ENCODE measurements around the gene UTS2B. TPM values are rescaled to one million over a fixed set of nuclear protein-coding genes. Genes with fewer than 3 reads are reported as not detected.

The UTS2B gene
- 0.77 TPM for polyA plus RNA-seq (2013, experiment 1 of 2)
- 0.86 TPM for polyA plus RNA-seq (2013, experiment 2 of 2)

- H3K27ac ChIP-seq (ENCODE audit: low read depth, low read length, severe bottlenecking): peak within 1 kb of the TSS; percentile 92
- no peaks in the 10 kb centered on the region for H3K9me3 ChIP-seq (ENCODE audit: control insufficient read depth, low read length)
- H3K36me3 ChIP-seq (ENCODE audit: control insufficient read depth, insufficient read depth, low read length): no peaks in the 10 kb centered on the region
- H3K4me3 ChIP-seq (ENCODE audit: extremely low read depth, insufficient read depth, low read length, poor library complexity, severe bottlenecking): peak within 1 kb of the TSS; percentile 80
- WGBS, 2 experiments (ENCODE audit: insufficient coverage in 2 of 2): 0% methylated on average over 4 to 7 of the region's 37 CpGs
- H3K4me1 ChIP-seq (ENCODE audit: control insufficient read depth, insufficient read depth, low read length, poor library complexity, severe bottlenecking): peaks cover 14% of the 10 kb centered on the region
Observed at GRCh38 chr3:191329654-191330529, at the start of gene UTS2B. Gene UTS2B, minus strand, starts transcription at chr3:191330526. Its CDS starts 48,337 bp downstream, at chr3:191282189.

- Histone ChIP-seq H3K36me3 (ENCODE audit: control insufficient read depth, insufficient read depth, low read length) (peaks cover 74% of the 10 kb centered on the region), H3K9me3 (ENCODE audit: control insufficient read depth, low read length) (no peaks in the 10 kb centered on the region)
- WGBS, 2 experiments (ENCODE audit: insufficient coverage in 2 of 2): 63% methylated on average over 1 of the region's 2 CpGs; no CpG with 5 or more reads in 1 of the 2 experiments
Observed at GRCh38 chr3:191380001-191380400, 49.7 kb upstream of the UTS2B start.

GRCh38 chr3:191379446-191379845, 49.1 kb upstream of the UTS2B start:
- H3K4me1 ChIP-seq (ENCODE audit: control insufficient read depth, insufficient read depth, low read length, poor library complexity, severe bottlenecking): peaks cover 16% of the 10 kb centered on the region
- WGBS, 2 experiments (ENCODE audit: insufficient coverage in 2 of 2): 59% methylated on average over 2 of the region's 2 CpGs; no CpG with 5 or more reads in 1 of the 2 experiments
- peaks cover 73% of the 10 kb centered on the region for H3K36me3 ChIP-seq (ENCODE audit: control insufficient read depth, insufficient read depth, low read length)

More at GRCh38 chr3:191380001-191380400, 49.7 kb upstream of the UTS2B start:
- no peak overlapping the region for H3K4me3 ChIP-seq (ENCODE audit: extremely low read depth, insufficient read depth, low read length, poor library complexity, severe bottlenecking)
- H3K27ac ChIP-seq (ENCODE audit: low read depth, low read length, severe bottlenecking): no peak overlapping the region
- peaks cover 16% of the 10 kb centered on the region for H3K4me1 ChIP-seq (ENCODE audit: control insufficient read depth, insufficient read depth, low read length, poor library complexity, severe bottlenecking)

DNA sequence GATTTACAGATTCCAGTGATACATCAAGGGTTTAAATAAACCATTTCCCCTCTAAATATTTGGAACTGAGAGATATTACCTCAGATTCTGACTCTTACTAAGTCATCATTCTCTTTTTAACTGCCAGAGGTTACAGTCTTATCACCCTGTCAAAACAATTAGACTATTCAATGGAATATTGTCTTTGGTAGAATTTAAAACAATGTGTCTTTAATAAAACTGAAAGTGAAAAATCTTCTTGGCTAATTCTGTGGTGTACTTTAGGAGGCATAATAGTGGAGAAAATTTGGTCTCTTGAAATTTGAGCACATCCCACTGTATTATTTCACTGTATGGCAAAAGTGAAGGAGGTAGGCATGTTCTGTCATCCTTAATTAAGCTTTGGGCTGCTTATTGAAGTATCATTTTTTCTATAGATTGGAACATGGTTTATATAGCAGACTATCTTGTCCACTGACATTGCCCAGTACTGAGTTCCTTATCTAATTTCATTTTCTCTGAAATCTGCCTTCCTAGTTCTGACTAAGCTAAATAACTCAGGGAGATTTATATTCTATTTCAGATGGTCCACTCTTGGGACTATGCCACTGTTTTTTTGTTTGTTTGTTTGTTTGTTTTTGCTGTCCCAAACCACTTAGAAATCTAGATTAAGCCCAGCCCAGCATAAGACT, 48.0 kb upstream of the UTS2B start:
- Histone ChIP-seq H3K36me3 (ENCODE audit: control insufficient read depth, insufficient read depth, low read length) (peaks cover 77% of the 10 kb centered on the region), H3K9me3 (ENCODE audit: control insufficient read depth, low read length) (no peaks in the 10 kb centered on the region), H3K4me3 (ENCODE audit: extremely low read depth, insufficient read depth, low read length, poor library complexity, severe bottlenecking) (no peak overlapping the region), H3K4me1 (ENCODE audit: control insufficient read depth, insufficient read depth, low read length, poor library complexity, severe bottlenecking) (peaks cover 16% of the 10 kb centered on the region), H3K27ac (ENCODE audit: low read depth, low read length, severe bottlenecking) (no peak overlapping the region)

More at GRCh38 chr3:191379446-191379845, 49.1 kb upstream of the UTS2B start:
- no peak overlapping the region for H3K4me3 ChIP-seq (ENCODE audit: extremely low read depth, insufficient read depth, low read length, poor library complexity, severe bottlenecking)
- no peak overlapping the region for H3K27ac ChIP-seq (ENCODE audit: low read depth, low read length, severe bottlenecking)
- H3K9me3 ChIP-seq (ENCODE audit: control insufficient read depth, low read length): no peaks in the 10 kb centered on the region

GRCh38 chr3:191376516-191377141, 46.3 kb upstream of the UTS2B start:
- Histone ChIP-seq H3K9me3 (ENCODE audit: control insufficient read depth, low read length) (no peaks in the 10 kb centered on the region), H3K4me3 (ENCODE audit: extremely low read depth, insufficient read depth, low read length, poor library complexity, severe bottlenecking) (no peak overlapping the region), H3K27ac (ENCODE audit: low read depth, low read length, severe bottlenecking) (peak overlapping the region; percentile 6), H3K36me3 (ENCODE audit: control insufficient read depth, insufficient read depth, low read length) (peaks cover 69% of the 10 kb centered on the region), H3K4me1 (ENCODE audit: control insufficient read depth, insufficient read depth, low read length, poor library complexity, severe bottlenecking) (peaks cover 16% of the 10 kb centered on the region)
- WGBS, 2 experiments (ENCODE audit: insufficient coverage in 2 of 2): 78 to 92% methylated on average over 3 to 5 of the region's 7 CpGs

- Histone ChIP-seq H3K27ac (ENCODE audit: low read depth, low read length, severe bottlenecking) (no peak overlapping the region), H3K4me1 (ENCODE audit: control insufficient read depth, insufficient read depth, low read length, poor library complexity, severe bottlenecking) (peaks cover 13% of the 10 kb centered on the region), H3K4me3 (ENCODE audit: extremely low read depth, insufficient read depth, low read length, poor library complexity, severe bottlenecking) (no peak overlapping the region), H3K36me3 (ENCODE audit: control insufficient read depth, insufficient read depth, low read length) (peaks cover 75% of the 10 kb centered on the region), H3K9me3 (ENCODE audit: control insufficient read depth, low read length) (no peaks in the 10 kb centered on the region)
- WGBS, 2 experiments (ENCODE audit: insufficient coverage in 2 of 2): no CpG with 5 or more reads among the region's 4 CpGs
Observed at GRCh38 chr3:191373327-191373726, 43.0 kb upstream of the UTS2B start.

DNA sequence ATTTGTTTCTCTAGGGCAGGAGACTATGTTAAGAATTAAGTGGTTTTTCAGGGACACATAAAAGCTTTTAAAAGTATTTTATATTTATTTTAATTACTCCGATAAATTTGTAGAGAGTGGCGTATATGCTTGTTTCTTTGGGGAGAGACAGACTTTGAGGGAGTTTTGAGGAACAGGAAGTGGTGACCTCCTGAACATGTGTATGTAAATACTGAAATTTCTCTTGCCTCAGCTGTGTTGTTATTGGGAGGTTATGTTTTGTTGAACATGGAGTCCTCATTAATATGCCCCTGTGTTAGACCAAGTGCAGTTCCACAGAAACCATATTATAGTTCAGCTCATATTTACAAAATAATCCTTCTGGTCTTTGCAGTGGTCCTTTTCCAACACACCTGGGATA, 41.8 kb upstream of the UTS2B start:
- H3K27ac ChIP-seq (ENCODE audit: low read depth, low read length, severe bottlenecking): no peak overlapping the region
- H3K4me1 ChIP-seq (ENCODE audit: control insufficient read depth, insufficient read depth, low read length, poor library complexity, severe bottlenecking): peaks cover 15% of the 10 kb centered on the region
- 85 to 100% methylated on average over 1 to 2 of the region's 2 CpGs for WGBS, 2 experiments (ENCODE audit: insufficient coverage in 2 of 2)
- no peak overlapping the region for H3K4me3 ChIP-seq (ENCODE audit: extremely low read depth, insufficient read depth, low read length, poor library complexity, severe bottlenecking)
- no peaks in the 10 kb centered on the region for H3K9me3 ChIP-seq (ENCODE audit: control insufficient read depth, low read length)
- H3K36me3 ChIP-seq (ENCODE audit: control insufficient read depth, insufficient read depth, low read length): peaks cover 68% of the 10 kb centered on the region

- WGBS, 2 experiments (ENCODE audit: insufficient coverage in 2 of 2): 100% methylated on average over 1 of the region's 2 CpGs; no CpG with 5 or more reads in 1 of the 2 experiments
- Histone ChIP-seq H3K9me3 (ENCODE audit: control insufficient read depth, low read length) (no peaks in the 10 kb centered on the region), H3K4me3 (ENCODE audit: extremely low read depth, insufficient read depth, low read length, poor library complexity, severe bottlenecking) (no peak overlapping the region), H3K4me1 (ENCODE audit: control insufficient read depth, insufficient read depth, low read length, poor library complexity, severe bottlenecking) (peaks cover 16% of the 10 kb centered on the region), H3K36me3 (ENCODE audit: control insufficient read depth, insufficient read depth, low read length) (peaks cover 58% of the 10 kb centered on the region), H3K27ac (ENCODE audit: low read depth, low read length, severe bottlenecking) (no peak overlapping the region)
Observed at GRCh38 chr3:191369616-191370010, 39.3 kb upstream of the UTS2B start.

DNA sequence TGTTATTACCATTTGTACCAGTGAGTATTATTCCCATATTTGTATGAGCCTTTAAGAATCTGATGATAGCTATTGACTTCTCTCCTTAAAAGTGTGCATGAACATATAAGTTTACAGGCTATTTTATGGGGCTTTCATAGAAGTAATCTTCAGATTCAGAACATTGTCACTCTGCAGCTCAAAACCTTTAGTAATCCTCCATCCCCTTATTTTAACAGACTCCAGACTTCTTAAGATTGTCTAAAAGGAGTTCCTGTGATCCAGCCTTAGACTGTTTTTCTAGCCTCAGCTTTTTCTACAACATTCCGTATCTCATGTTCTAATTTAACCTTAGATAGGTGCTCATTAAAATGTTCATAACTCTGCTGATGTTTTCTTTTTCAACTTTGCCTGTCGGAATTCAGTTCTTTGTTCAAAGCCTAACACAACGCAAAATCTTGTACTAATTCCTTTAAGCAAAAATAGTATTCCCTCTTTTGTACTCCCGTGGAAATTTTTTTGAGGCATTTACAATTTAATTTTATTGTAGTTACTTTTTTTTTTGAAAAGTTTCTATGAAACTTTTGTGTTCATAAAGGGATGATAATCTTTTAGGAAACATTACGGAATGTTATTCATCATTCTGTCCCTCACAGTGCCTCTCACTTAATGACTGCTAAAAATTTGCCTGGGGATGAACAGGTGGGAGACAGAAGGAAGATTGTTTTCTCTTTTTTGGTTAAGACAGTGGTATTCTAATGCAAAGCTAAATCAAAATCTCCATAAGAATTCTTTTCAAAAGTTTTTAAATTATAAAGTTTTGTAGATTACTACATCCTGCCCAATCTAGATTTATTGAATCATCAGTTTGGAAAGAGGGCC, 38.7 kb upstream of the UTS2B start:
- peaks cover 56% of the 10 kb centered on the region for H3K36me3 ChIP-seq (ENCODE audit: control insufficient read depth, insufficient read depth, low read length)
- 92 to 96% methylated on average over 2 to 3 of the region's 5 CpGs for WGBS, 2 experiments (ENCODE audit: insufficient coverage in 2 of 2)
- H3K4me1 ChIP-seq (ENCODE audit: control insufficient read depth, insufficient read depth, low read length, poor library complexity, severe bottlenecking): peaks cover 16% of the 10 kb centered on the region
- no peak overlapping the region for H3K27ac ChIP-seq (ENCODE audit: low read depth, low read length, severe bottlenecking)
- no peaks in the 10 kb centered on the region for H3K9me3 ChIP-seq (ENCODE audit: control insufficient read depth, low read length)
- H3K4me3 ChIP-seq (ENCODE audit: extremely low read depth, insufficient read depth, low read length, poor library complexity, severe bottlenecking): no peak overlapping the region

- Histone ChIP-seq H3K9me3 (ENCODE audit: control insufficient read depth, low read length) (no peaks in the 10 kb centered on the region), H3K4me3 (ENCODE audit: extremely low read depth, insufficient read depth, low read length, poor library complexity, severe bottlenecking) (no peak overlapping the region), H3K4me1 (ENCODE audit: control insufficient read depth, insufficient read depth, low read length, poor library complexity, severe bottlenecking) (peaks cover 16% of the 10 kb centered on the region), H3K27ac (ENCODE audit: low read depth, low read length, severe bottlenecking) (no peak overlapping the region), H3K36me3 (ENCODE audit: control insufficient read depth, insufficient read depth, low read length) (peaks cover 70% of the 10 kb centered on the region)
- WGBS, 2 experiments (ENCODE audit: insufficient coverage in 2 of 2): 33% methylated on average over 1 of the region's 2 CpGs; no CpG with 5 or more reads in 1 of the 2 experiments
Observed at GRCh38 chr3:191366675-191367074, 36.3 kb upstream of the UTS2B start.
